Eye (tissue), 1 donor: ENCODE data around the gene TOP2A.

Source experiments
- DNase-seq: peaks from one replicate; pipeline ENCODE4 v3.0.0-alpha.2; 2015

Gene TOP2A

GRCh38 chr17:40451420-40451819 lies 33.7 kb upstream of the TOP2A start:
- DNase-seq, result peak; percentile 71

GRCh38 chr17:40450175-40450574 lies 32.5 kb upstream of the TOP2A start:
- no peak for DNase-seq

GRCh38 chr17:40448639-40449261 lies 31.1 kb upstream of the TOP2A start:
- DNase-seq, result no peak

- DNase-seq, result no peak
These were observed 30.5 kb upstream of the TOP2A start for GRCh38 chr17:40448213-40448638.

- DNase-seq, result no peak
These were observed 30.1 kb upstream of the TOP2A start for GRCh38 chr17:40447806-40448205.

GRCh38 chr17:40447148-40447644 lies 29.5 kb upstream of the TOP2A start:
- DNase-seq, result no peak

- no peak for DNase-seq
These were observed 28.2 kb upstream of the TOP2A start for GRCh38 chr17:40445751-40446468.

- peak; percentile 57 for DNase-seq
These were observed 26.5 kb upstream of the TOP2A start for GRCh38 chr17:40443988-40444899.

- DNase-seq, result peak; percentile 92
These were observed 25.7 kb upstream of the TOP2A start, which contains the start of gene IGFBP4 for GRCh38 chr17:40443196-40443987. Gene IGFBP4, plus strand, starts transcription at chr17:40443450. Its CDS starts 286 bp downstream, at chr17:40443736.

- DNase-seq, result no peak
These were observed 24.9 kb upstream of the TOP2A start for GRCh38 chr17:40442392-40443195.

- DNase-seq, result no peak
These were observed 22.5 kb upstream of the TOP2A start for GRCh38 chr17:40440166-40440565.

- DNase-seq, result no peak
These were observed 19.5 kb upstream of the TOP2A start for GRCh38 chr17:40437095-40437732.

GRCh38 chr17:40436636-40437035 lies 18.9 kb upstream of the TOP2A start:
- DNase-seq, result no peak

GRCh38 chr17:40433551-40434415 lies 16.1 kb upstream of the TOP2A start:
- no peak for DNase-seq

GRCh38 chr17:40432864-40433528 lies 15.3 kb upstream of the TOP2A start:
- DNase-seq, result peak; percentile 51

GRCh38 chr17:40431231-40431602 lies 13.5 kb upstream of the TOP2A start:
- DNase-seq, result no peak

- no peak for DNase-seq
These were observed 12.9 kb upstream of the TOP2A start for GRCh38 chr17:40430272-40431230.

GRCh38 chr17:40427002-40427491 lies 9.4 kb upstream of the TOP2A start:
- DNase-seq, result no peak
